DMS114 treated with DMSO at 0.1 percent for 48 hours (cell line): ENCODE data around the gene FAM171A1.
"Not testable (repeated sequence)": the region's sequence is repeated elsewhere in the genome, so short reads cannot be mapped to it uniquely, and the experiment has no call there.

Experiments
- DNase-seq: peaks from one replicate; lab custom pipeline; 2025; ENCODE audit not compliant: unreplicated experiment; lab: John Stamatoyannopoulos, UW

The FAM171A1 gene

GRCh38 chr10:15293862-15294842 is 76.9 kb downstream of the FAM171A1 start:
- no peak for DNase-seq

- DNase-seq: no peak
Observed at GRCh38 chr10:15290671-15291070, 80.4 kb downstream of the FAM171A1 start.

GRCh38 chr10:15290150-15290549 is 80.9 kb downstream of the FAM171A1 start:
- DNase-seq: no peak

DNA sequence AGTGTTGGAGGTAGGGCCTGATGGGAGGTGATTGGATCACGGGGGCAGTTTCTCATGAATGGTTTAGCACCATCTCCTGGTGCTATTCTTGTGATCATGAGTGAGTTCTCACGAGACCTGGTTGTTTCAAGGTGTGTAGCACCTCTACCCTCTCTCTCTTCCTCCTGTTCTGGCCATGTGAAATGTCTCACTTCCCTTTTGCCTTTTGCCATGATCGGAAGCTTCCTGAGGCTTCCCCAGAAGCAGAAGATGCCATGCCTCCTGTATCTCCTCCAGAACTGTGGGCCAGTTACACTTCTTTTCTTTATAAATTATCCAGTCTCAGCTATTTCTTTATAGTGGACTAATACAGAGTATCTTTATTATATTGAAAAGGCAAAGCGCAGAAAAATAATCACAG is 90.1 kb downstream of the FAM171A1 start:
- no peak for DNase-seq

DNA sequence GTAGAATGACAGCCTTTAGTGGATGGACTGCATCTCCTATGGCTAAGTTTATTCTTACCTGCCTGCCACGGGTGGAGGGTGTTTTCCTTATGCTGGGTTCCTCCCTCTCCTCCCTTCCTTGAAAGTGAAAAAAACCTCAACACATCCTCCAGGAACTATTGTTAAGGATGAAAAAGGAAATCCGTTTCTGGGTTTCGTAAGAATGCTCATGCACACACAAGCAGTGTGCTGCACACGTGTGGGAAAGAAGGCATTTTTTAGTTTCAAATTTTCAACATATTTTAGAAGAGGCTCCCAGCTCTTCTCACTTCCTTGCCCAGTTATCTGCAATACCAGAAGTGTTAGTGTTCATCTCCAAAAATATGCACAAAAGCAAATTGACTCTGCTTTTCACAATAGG is 90.6 kb downstream of the FAM171A1 start:
- DNase-seq: no peak

DNA sequence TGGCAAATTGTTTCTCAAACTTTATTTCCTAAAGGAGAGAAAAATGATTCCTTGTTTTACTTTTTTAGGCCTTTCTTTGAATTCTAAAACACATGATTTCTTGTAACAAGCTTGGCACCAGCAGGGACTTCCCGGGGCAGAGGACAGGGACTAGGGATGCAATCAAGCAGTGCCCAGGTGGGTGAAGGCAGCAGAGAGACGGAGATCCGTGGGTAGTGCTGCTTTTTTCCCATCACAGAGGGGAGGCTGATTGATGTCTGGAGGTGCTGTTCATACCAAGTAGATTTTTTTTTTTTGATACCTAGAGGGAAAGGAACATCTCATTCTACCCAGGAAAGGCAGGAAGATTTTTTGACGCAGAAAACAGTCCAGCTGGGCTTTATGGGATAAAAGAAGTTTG is 91.9 kb downstream of the FAM171A1 start:
- no peak for DNase-seq

DNA sequence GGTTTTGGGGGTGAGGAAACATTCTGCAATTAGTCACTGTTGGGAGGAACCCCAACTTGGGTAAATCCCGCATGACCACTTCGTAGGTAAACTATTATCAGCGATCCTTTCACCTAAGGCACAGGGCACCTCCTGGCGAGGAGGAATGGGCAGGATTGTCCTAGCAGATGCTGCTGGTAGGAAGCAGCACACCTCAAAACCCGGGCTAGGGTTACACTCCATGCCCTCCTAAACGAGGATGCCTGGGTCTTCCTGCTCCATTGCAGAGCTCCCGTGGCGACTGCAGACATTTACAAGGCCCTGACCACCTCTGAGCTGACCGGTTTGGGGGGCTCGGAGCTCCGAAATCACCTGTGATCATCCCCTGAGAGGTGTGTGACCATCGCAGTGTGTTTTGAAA is 92.3 kb downstream of the FAM171A1 start:
- no peak for DNase-seq

DNA sequence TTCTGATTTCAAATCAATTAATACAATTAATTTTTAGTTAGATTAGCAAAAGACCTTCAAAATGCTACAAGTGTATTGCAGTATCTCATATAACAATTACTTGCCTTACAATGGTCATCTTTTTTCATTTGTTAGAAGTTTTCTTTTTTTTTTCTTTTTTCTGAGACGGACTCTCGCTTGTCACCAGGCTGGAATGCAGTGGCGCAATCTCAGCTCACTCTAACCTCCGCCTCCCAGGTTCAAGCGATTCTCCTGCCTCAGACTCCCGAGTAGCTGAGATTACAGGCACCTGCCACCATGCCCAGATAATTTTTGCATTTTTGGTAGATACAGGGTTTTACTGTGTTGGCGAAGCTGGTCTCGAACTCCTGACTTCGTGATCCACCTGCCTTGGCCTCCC is 95.0 kb downstream of the FAM171A1 start:
- DNase-seq: not testable (repeated sequence)

- DNase-seq: not testable (repeated sequence)
Observed at GRCh38 chr10:15269838-15270237, 101.3 kb downstream of the FAM171A1 start.

- no peak for DNase-seq
Observed at GRCh38 chr10:15267496-15267895, 103.6 kb downstream of the FAM171A1 start.

DNA sequence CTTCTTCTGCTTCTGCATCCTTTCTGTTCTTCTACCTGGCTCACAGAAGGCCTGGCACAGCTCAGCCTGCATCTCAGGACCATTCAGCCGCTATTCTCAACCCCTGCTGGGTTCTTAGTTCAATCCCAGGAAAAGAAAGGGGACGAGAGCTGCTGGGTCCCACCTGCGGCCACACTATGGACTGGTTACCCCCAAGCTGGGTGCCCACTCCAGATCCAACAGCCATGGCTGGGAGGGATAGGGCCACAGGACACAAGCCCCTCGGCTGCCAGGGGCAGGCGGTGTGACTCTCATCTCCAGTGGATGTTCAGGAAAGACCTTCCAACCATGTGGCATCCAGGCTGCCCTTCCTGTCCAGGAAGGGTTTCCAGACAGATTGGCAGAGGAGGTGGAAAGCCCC is 105.0 kb downstream of the FAM171A1 start:
- DNase-seq: no peak

DNA sequence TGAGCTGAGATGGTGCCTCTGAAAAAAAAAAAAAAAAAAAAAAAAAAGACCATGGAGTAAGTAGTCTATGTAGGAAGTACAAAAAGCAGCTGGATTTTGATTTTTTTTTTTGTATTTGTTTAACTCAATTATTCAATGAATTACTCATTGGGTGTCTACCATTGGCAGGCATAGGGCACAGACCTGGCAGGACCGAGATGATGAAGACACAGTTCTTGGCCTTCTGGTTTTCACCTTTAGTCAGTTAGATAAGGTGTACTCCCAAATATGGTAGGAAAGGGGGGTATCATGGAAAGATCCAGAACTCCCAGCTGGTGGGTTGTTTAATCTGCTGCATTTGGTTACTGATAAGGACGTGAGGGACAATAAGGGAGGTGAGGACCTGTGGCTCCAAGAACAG is 105.5 kb downstream of the FAM171A1 start:
- DNase-seq: no peak

DNA sequence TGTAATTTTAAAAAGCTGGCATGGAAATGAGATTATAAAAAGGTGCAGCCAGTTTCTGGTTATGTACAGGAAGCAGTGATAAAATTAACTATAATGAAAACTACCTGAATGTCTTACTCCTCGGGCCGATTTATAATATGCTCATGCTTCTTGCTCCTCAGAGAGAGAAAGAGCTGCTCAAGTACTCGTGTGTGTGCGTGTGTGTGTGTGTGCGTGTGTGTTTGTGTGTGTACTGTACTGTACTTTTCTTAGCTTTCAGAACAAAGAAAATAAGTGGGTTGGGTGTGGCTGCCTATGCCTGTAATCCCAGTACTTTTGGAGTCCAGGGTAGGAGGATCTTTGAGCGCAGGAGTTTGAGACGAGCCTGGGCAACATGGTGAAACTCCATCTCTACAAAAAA is 106.0 kb downstream of the FAM171A1 start:
- no peak for DNase-seq

DNA sequence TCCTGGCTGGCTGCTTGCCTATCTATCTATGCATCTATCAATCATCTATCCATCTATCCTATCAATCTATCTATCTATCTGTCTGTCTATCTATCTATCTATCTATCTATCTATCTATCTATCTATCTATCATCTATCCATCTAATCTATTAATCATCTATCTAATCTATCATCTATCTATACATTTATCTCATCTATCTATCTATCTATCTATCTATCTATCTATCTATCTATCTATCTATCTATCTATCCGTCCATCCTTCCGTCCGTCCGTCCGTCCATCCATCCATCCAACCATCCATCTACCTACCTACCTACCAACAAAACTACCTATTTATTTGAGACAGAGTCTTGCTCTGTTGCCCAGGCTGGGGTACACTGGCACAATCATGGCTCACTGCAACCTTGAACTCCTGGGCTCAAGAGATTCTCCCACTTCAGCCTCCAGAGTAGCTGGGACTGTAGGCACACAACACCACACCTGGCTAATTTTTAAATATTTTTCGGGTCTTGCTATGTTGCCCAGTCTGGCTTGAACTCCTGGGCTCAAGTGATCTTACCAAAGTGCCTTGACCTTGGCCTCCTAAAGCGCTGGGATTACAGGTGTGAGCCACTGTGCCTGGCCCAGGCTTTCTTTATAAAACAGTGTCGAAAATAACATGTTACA is 107.3 kb downstream of the FAM171A1 start:
- DNase-seq: no peak

DNA sequence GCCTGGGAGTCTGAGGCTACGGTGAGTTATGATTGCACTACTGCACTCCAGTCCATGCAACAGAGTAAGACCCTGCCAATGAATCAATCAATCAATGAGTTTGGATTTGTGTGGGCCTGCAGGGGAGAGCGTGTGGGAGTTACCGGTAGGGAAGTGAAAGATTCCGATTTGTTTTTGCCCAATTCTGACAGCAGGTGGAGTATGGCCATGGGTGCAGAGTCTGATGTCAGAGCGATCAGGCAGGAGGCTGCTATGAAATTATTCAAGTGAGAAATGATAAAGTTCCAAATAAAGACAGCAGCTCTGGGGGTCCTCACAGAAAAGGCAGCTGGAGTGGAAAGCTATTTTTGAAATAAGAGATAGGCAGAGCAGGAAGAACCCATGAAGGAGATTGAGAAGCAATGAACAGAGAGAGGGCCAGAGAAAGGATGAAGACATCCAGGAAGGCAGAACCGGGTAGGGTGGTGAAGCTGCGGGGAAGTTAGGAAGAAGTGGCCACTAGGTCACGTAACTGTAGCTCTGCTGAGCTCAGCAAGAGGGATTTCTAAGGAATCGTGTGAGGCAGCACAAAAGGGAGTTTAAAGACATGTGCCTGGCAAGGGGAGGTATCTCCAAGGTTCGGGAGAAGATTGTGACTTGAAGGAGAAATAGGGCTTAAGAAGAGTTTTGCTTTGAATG is 108.9 kb downstream of the FAM171A1 start:
- DNase-seq: peak; percentile 29

DNA sequence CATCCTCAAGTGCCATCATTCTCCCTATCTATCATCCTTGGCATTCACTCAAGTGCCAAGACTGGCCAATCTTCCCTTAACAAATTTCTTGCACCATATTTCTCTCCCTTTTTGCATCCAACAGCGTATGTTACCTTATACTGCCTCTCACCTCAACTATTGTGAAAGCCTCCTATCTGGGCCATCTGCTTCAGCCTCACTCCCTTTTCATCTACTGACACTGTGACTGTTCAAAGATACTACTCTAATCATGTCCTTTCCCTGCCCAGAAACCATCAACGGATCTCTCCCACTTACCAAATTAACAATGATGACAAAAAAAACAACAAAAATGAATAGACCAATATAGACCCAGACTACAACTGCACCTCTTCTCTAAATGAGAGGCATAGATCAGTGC is 112.0 kb downstream of the FAM171A1 start:
- no peak for DNase-seq

- no peak for DNase-seq
Observed at GRCh38 chr10:15258255-15258654, 112.8 kb downstream of the FAM171A1 start.

DNA sequence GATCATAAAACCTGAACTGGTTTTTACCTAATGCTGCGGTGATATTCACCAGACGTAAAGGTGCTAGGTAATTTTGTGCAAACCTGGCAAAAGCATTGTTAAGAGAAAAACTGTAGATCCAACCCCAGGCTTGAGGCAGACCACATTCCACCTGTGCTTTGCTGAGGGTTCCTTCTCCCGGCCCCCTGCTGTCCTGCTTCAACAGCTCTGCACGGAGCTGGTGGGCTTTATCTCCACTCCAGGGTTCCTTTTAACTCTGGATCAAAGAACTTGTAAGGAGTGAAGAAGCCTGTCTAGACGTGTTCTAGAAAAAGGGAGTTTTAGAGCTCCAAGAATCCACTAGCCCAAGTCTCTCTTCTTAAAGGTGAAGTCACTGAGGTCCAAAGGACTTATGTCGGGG is 115.1 kb downstream of the FAM171A1 start:
- no peak for DNase-seq

DNA sequence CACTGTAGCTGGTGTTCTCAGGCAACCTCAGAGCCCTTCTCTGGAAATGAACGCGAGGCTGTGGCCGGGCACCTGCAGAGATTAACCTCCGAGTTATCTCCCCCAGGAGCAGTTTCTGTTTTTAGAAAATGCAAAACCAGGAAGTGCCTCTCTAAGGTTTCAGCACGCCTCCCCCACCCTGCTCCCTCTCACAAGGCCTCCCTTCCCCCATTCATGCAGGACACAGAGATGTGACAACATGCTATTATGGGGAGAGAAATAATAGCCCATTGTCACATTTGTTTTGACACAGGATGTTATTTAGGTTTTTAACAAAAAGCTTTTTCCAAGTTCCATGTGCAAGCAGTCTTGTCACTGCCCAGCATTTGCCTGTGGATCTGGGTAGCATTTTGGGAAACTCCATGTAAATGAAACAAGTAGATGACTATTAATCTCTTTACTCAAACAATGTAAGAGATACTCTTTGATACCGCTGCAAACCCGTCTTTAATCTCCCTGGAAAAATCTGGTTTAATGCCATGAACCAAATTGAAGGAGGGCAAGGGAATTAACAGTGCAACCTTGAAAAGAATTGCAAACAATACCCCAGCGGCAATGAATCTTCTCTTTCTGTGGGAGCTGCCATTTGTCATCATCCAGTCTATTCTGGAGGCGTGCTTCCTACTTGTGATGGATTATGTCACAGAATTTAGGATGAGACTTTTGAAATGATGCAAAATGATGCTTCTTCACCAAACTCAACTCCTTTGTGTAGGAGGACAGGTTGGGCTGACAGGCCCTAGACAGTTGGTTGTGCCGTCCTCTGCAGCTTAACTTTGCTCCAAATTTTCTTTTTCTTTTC is 116.1 kb downstream of the FAM171A1 start:
- DNase-seq: no peak

DNA sequence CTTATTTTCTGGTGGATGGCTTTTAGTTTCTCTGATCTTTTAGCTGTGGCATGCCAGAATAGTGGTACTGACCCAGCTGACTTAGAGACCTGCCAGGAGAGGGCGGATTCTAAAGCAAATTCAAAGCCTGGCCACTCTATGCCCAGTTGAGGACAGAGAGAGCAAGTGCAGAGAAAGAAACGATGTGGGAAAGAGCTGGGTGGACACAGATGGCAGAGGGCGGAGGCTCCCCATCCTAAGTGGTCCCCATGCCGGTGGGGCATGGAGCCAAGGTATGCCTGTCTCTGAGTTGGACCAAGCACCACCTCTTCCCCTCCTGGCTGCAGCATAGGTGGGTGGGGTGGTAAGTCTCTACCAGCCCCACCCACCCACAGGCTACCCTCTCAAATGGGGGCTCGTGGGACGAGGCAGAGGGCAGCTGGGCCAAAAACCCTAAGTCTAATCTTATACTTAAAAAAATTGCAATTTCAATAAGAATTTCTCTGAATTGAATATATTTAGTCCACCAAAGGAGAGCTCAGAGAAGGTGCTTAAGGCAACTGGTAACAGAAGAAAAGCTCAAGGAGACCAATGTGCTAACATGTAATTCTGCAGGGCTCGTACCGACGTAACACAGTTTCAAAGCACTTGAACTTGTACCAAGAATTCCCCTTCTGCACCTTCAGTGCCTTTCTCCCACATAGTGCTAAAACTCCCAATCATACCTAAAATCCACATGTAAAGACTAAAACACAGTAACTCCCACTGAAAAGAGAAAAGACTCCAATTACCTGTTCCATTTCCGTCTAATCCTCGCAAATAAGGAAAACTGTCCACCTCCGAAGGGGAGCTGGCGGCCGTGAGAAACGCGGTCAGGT is 116.9 kb downstream of the FAM171A1 start:
- DNase-seq: no peak
